ENCODE measurements around the gene DPP6. TPM values are rescaled to one million over a fixed set of nuclear protein-coding genes. Genes with fewer than 3 reads are reported as not detected.

Gene DPP6
- total RNA-seq, 2 donors from 2014 or later: 0.05 to 38.7 TPM

- Histone ChIP-seq H3K36me3 (no peaks in the 10 kb centered on the region), H3K4me3 (no peak overlapping the region), H3K27me3 (replicated peaks; ENCODE audit: insufficient read depth) (no peaks in the 10 kb centered on the region), H3K4me1 (replicated peaks) (no peaks in the 10 kb centered on the region), H3K9me3 (no peaks in the 10 kb centered on the region), H3K27ac (no peak overlapping the region)
- no peak for DNase-seq (ENCODE audit: low spot score)
- WGBS: 84% methylated on average over 7 of the region's 7 CpGs
- TF ChIP-seq CTCF (IDR thresholded peaks at IDR 0.05) (no peak), POLR2AphosphoS5 (IDR thresholded peaks at IDR 0.05) (no peak), POLR2A (IDR thresholded peaks at IDR 0.05) (no peak)
- intact Hi-C loops (cut with DNase I): no loop called here
Observed at GRCh38 chr7:154840086-154840485, 787.9 kb downstream of the DPP6 start.

GRCh38 chr7:154841731-154842331 lies 789.6 kb downstream of the DPP6 start:
- H3K27me3 ChIP-seq (replicated peaks; ENCODE audit: insufficient read depth): no peaks in the 10 kb centered on the region
- TF ChIP-seq CTCF (IDR thresholded peaks at IDR 0.05): no peak
- peak; percentile 52 for TF ChIP-seq POLR2AphosphoS5 (IDR thresholded peaks at IDR 0.05)
- no peak for TF ChIP-seq POLR2A (IDR thresholded peaks at IDR 0.05)
- H3K9me3 ChIP-seq: no peaks in the 10 kb centered on the region
- intact Hi-C loops (cut with DNase I): no loop called here
- 8% methylated on average over 18 of the region's 18 CpGs for WGBS
- no peak overlapping the region for H3K4me3 ChIP-seq
- H3K4me1 ChIP-seq (replicated peaks): no peaks in the 10 kb centered on the region
- DNase-seq (ENCODE audit: low spot score): peak; percentile 16
- H3K36me3 ChIP-seq: no peaks in the 10 kb centered on the region
- H3K27ac ChIP-seq: no peak overlapping the region

- H3K27ac ChIP-seq: no peak overlapping the region
- no peak overlapping the region for H3K4me3 ChIP-seq
- no peaks in the 10 kb centered on the region for H3K27me3 ChIP-seq (replicated peaks; ENCODE audit: insufficient read depth)
- 5% methylated on average over 6 of the region's 6 CpGs for WGBS
- no peak for TF ChIP-seq POLR2A (IDR thresholded peaks at IDR 0.05)
- TF ChIP-seq CTCF (IDR thresholded peaks at IDR 0.05): no peak
- no peak for TF ChIP-seq POLR2AphosphoS5 (IDR thresholded peaks at IDR 0.05)
- H3K9me3 ChIP-seq: no peaks in the 10 kb centered on the region
- intact Hi-C loops (cut with DNase I): no loop called here
- H3K36me3 ChIP-seq: no peaks in the 10 kb centered on the region
- no peaks in the 10 kb centered on the region for H3K4me1 ChIP-seq (replicated peaks)
- DNase-seq (ENCODE audit: low spot score): no peak
Observed at GRCh38 chr7:154842591-154842990, 790.4 kb downstream of the DPP6 start.

GRCh38 chr7:154843670-154844237 lies 791.6 kb downstream of the DPP6 start:
- H3K4me3 ChIP-seq: no peak overlapping the region
- no peaks in the 10 kb centered on the region for H3K36me3 ChIP-seq
- no peaks in the 10 kb centered on the region for H3K27me3 ChIP-seq (replicated peaks; ENCODE audit: insufficient read depth)
- WGBS: 93% methylated on average over 5 of the region's 5 CpGs
- H3K9me3 ChIP-seq: no peaks in the 10 kb centered on the region
- no peaks in the 10 kb centered on the region for H3K4me1 ChIP-seq (replicated peaks)
- DNase-seq (ENCODE audit: low spot score): no peak
- intact Hi-C loops (cut with DNase I): no loop called here
- no peak for TF ChIP-seq POLR2AphosphoS5 (IDR thresholded peaks at IDR 0.05)
- no peak for TF ChIP-seq CTCF (IDR thresholded peaks at IDR 0.05)
- no peak for TF ChIP-seq POLR2A (IDR thresholded peaks at IDR 0.05)
- no peak overlapping the region for H3K27ac ChIP-seq

- Histone ChIP-seq H3K4me3 (no peak overlapping the region), H3K36me3 (no peaks in the 10 kb centered on the region), H3K4me1 (replicated peaks) (no peaks in the 10 kb centered on the region), H3K9me3 (no peaks in the 10 kb centered on the region), H3K27me3 (replicated peaks; ENCODE audit: insufficient read depth) (no peaks in the 10 kb centered on the region), H3K27ac (no peak overlapping the region)
- DNase-seq (ENCODE audit: low spot score): no peak
- 89% methylated on average over 5 of the region's 5 CpGs for WGBS
- intact Hi-C loops (cut with DNase I): no loop called here
- TF ChIP-seq POLR2A (IDR thresholded peaks at IDR 0.05): no peak
- no peak for TF ChIP-seq CTCF (IDR thresholded peaks at IDR 0.05)
- no peak for TF ChIP-seq POLR2AphosphoS5 (IDR thresholded peaks at IDR 0.05)
Observed at GRCh38 chr7:154844499-154844898, 792.3 kb downstream of the DPP6 start.
